IMR-90 (cell line): Measurements from ENCODE around the gene NRCAM. TPM values are rescaled to one million over a fixed set of nuclear protein-coding genes. Genes with fewer than 3 reads are reported as not detected.

Experiments used
- ATAC-seq: fragments of 200-7000 bp; cut with Tn5 transposase; 2 replicates; pipeline ENCODE4 v1.9.1; 2020; ENCODE audit warnings: low read depth, mild to moderate bottlenecking, moderate library complexity
- BruUV-seq: library from RNA; stranded (reverse); fragments of 400-500 nt; replicated peaks from 2 replicates; lab custom pipeline; 2021; lab: Mats Ljungman, UMichigan
- CTCF ChIA-PET: fragments of 300-600 bp; formaldehyde crosslinking; extraction: SDS; loops from one replicate; lab custom pipeline; 2021; ENCODE audit warnings: antibody characterized with exemption; lab: Yijun Ruan, JAX
- POLR2A ChIA-PET: fragments of 300-600 bp; sonication (Branson Sonifier 250); formaldehyde crosslinking; loops from one replicate; lab custom pipeline; 2022; ENCODE audit warnings: antibody characterized with exemption; ENCODE audit not compliant: unreplicated experiment; lab: Charles Lee
- DNase-seq: peaks from one replicate; pipeline ENCODE4 v3.0.0; 2013
- H2AFZ ChIP-seq: replicated peaks from 2 replicates; pipeline ENCODE3; 2013; ENCODE audit warnings: low read length, mild to moderate bottlenecking; ENCODE audit not compliant: poor library complexity
- H2AK5ac ChIP-seq: 2 replicates; pipeline ENCODE4 v1.6.1; 2013; ENCODE audit warnings: low read depth, low read length, inconsistent platforms
- H2AK9ac ChIP-seq: replicated peaks from 2 replicates; pipeline ENCODE3; 2013; ENCODE audit warnings: mild to moderate bottlenecking, low read depth, low read length, moderate library complexity; ENCODE audit not compliant: poor library complexity
- H2BK120ac ChIP-seq: 2 replicates; pipeline ENCODE4 v1.6.1; 2013; ENCODE audit warnings: low read depth, low read length, inconsistent platforms
- H2BK15ac ChIP-seq: 3 replicates; pipeline ENCODE4 v1.6.1; 2013; ENCODE audit warnings: low read depth, low read length, inconsistent platforms
- H2BK20ac ChIP-seq: 2 replicates; pipeline ENCODE4 v1.6.1; 2013; ENCODE audit warnings: low read depth, mild to moderate bottlenecking, inconsistent platforms, low read length, moderate library complexity
- H2BK5ac ChIP-seq: 2 replicates; pipeline ENCODE4 v1.6.1; 2013; ENCODE audit warnings: mild to moderate bottlenecking, low read depth, low read length, inconsistent platforms; ENCODE audit not compliant: poor library complexity, severe bottlenecking
- H3K14ac ChIP-seq: replicated peaks from 2 replicates; pipeline ENCODE4 v1.6.1; 2013; ENCODE audit warnings: low read depth, low read length, inconsistent platforms
- H3K18ac ChIP-seq: 2 replicates; pipeline ENCODE4 v1.6.1; 2013; ENCODE audit warnings: low read depth, low read length, control low read depth
- H3K23ac ChIP-seq: 2 replicates; pipeline ENCODE4 v1.6.1; 2013; ENCODE audit warnings: low read depth, low read length, inconsistent platforms
- H3K27ac ChIP-seq: 2 replicates; pipeline ENCODE4 v1.5.1; 2013; ENCODE audit warnings: mild to moderate bottlenecking, control low read depth, low read length; ENCODE audit not compliant: insufficient read depth
- H3K27me3 ChIP-seq: 2 replicates; pipeline ENCODE4 v1.6.1; 2013; ENCODE audit warnings: low read length; ENCODE audit not compliant: control insufficient read depth, insufficient read depth
- H3K36me3 ChIP-seq: 2 replicates; pipeline ENCODE4 v1.6.1; 2013; ENCODE audit warnings: low read length, mixed read lengths; ENCODE audit not compliant: control insufficient read depth, insufficient read depth
- H3K4ac ChIP-seq: 2 replicates; pipeline ENCODE4 v1.6.1; 2013; ENCODE audit warnings: low read depth, low read length, inconsistent platforms
- H3K4me1 ChIP-seq: 2 replicates; pipeline ENCODE4 v1.6.1; 2013; ENCODE audit warnings: low read length, mixed read lengths; ENCODE audit not compliant: control insufficient read depth, insufficient read depth
- H3K4me2 ChIP-seq: 2 replicates; pipeline ENCODE4 v1.6.1; 2013; ENCODE audit warnings: low read depth, mild to moderate bottlenecking, control low read depth, low read length, moderate library complexity
- H3K4me3 ChIP-seq: 2 replicates; pipeline ENCODE4 v1.5.1; 2013; ENCODE audit warnings: low read depth, mild to moderate bottlenecking, control low read depth, low read length, moderate library complexity; ENCODE audit not compliant: insufficient read depth
- H3K56ac ChIP-seq: 2 replicates; pipeline ENCODE4 v1.6.1; 2013; ENCODE audit warnings: low read length, inconsistent platforms; ENCODE audit not compliant: insufficient read depth; ENCODE audit errors: extremely low read depth
- H3K79me1 ChIP-seq, 2 experiments: 2 replicates each; pipeline ENCODE4 v1.6.1; 2013; ENCODE audit warnings: low read length in 2 of 2, inconsistent platforms in 1 of 2, low read depth in 1 of 2
- H3K9ac ChIP-seq: 2 replicates; pipeline ENCODE4 v1.6.1; 2013; ENCODE audit warnings: low read depth, low read length, control low read depth
- H3K9me1 ChIP-seq: 2 replicates; pipeline ENCODE4 v1.6.1; 2013; ENCODE audit warnings: low read length, inconsistent platforms; ENCODE audit not compliant: insufficient read depth
- H3K9me3 ChIP-seq: 2 replicates; pipeline ENCODE4 v1.6.1; 2013; ENCODE audit warnings: low read length; ENCODE audit not compliant: control insufficient read depth, insufficient read depth
- H4K20me1 ChIP-seq: 2 replicates; pipeline ENCODE4 v1.6.1; 2013; ENCODE audit warnings: low read length, inconsistent platforms; ENCODE audit not compliant: insufficient read depth
- H4K5ac ChIP-seq: 2 replicates; pipeline ENCODE4 v1.6.1; 2013; ENCODE audit warnings: mild to moderate bottlenecking, low read depth, low read length, control low read depth
- H4K8ac ChIP-seq, 2 experiments: 2 replicates each; pipeline ENCODE4 v1.6.1; 2013; ENCODE audit warnings: low read depth in 2 of 2, low read length in 2 of 2, control low read depth in 1 of 2, inconsistent platforms in 1 of 2
- H4K91ac ChIP-seq: 2 replicates; pipeline ENCODE4 v1.6.1; 2013; ENCODE audit warnings: low read depth, low read length, inconsistent platforms; ENCODE audit not compliant: insufficient read depth
- BHLHE40 ChIP-seq: fragments of 150-350 bp; IDR thresholded peaks from 2 replicates; pipeline ENCODE4 v1.6.1; 2016; ENCODE audit warnings: mild to moderate bottlenecking, low read depth, low read length
- CEBPB ChIP-seq: IDR thresholded peaks from 2 replicates; pipeline ENCODE4 v1.6.1; 2012; ENCODE audit warnings: low read depth, low read length, improper control_type of control experiment
- NFE2L2 ChIP-seq: fragments of 150-350 bp; IDR thresholded peaks from 2 replicates; pipeline ENCODE4 v1.6.1; 2016; ENCODE audit warnings: low read depth, mild to moderate bottlenecking, low read length
- RFX5 ChIP-seq: IDR thresholded peaks from 2 replicates; pipeline ENCODE4 v1.8.0; 2012; ENCODE audit warnings: low read depth, mild to moderate bottlenecking, low read length, moderate library complexity
- dilution Hi-C: fragments of 300-500 bp; cut with HindIII; formaldehyde crosslinking; loops from one replicate; pipeline ENCODE4 v1.14.3; 2018; ENCODE audit warnings: low sequenced_read_pairs; ENCODE audit not compliant: unreplicated experiment
- in situ Hi-C: fragments of 300-500 bp; cut with MboI; formaldehyde crosslinking; loops from 3 replicates; pipeline ENCODE4 v1.14.3; 2019; ENCODE audit warnings: low sequenced_read_pairs, inconsistent platforms, mixed read lengths
- intact Hi-C: fragments of 100-400 bp; cut with micrococcal nuclease; formaldehyde crosslinking; loops from 2 replicates; pipeline ENCODE4 v1.10.0; 2022
- polyA plus RNA-seq, 3 experiments: library from polyadenylated mRNA; depleted of rRNA; stranded (reverse); fragments of >200 nt; gene quantifications; 2 replicates each; pipeline ENCODE4 v1.2.3, GENCODE V29; 2012; ENCODE audit warnings: low replicate concordance in 1 of 3
- total RNA-seq: library from RNA; depleted of rRNA; stranded (reverse); fragments of >200 nt; gene quantifications from 2 replicates; pipeline ENCODE4 v1.2.3, GENCODE V29; 2012
- TF ChIP-seq, protein P1 (sequence below): conservative IDR thresholded peaks from 2 replicates; pipeline ENCODE4 v1.5.1; 2012; ENCODE audit warnings: mild to moderate bottlenecking, low read depth, low read length, improper control_type of control experiment
- TF ChIP-seq, protein P2 (sequence below): fragments of 150-350 bp; IDR thresholded peaks from 2 replicates; pipeline ENCODE4 v1.6.1; 2016; ENCODE audit warnings: low read depth, mild to moderate bottlenecking, low read length, moderate library complexity, borderline replicate concordance

NRCAM gene
- total and polyA plus RNA-seq, 2 of the 4 experiments (the other 2 are of a cell fraction), result 0.46 to 1.1 TPM

DNA sequence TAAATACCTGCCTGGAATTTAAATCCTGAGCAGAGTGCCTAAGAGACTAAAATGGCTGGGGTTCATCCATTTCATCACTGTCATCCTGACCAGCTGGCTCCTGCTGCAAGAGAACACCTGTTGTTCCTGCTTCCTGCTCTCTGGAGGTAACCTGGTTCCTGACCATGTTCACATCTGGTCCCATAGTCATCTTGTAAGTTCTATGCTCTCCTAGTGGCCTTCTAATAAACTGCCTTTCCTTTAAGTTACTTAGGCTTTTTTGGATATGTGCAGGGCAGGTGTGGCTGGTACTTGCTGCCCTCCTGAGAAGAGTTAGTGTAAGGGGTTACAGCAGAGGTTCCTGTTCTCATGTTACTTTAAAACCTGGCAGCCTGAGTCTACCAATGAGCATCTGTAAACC lies 80.0 kb downstream of the NRCAM start:
- H3K79me1 ChIP-seq, result no peaks in the 10 kb centered on the region
- H3K27ac ChIP-seq, result no peak overlapping the region
- H3K4me1 ChIP-seq, result no peaks in the 10 kb centered on the region
- no peaks in the 10 kb centered on the region for H3K9me1 ChIP-seq
- no peak overlapping the region for H2AFZ ChIP-seq
- dilution Hi-C loops, result no loop called here
- H3K23ac ChIP-seq, result no peak overlapping the region
- ATAC-seq (no peak), DNase-seq (no peak)
- H2BK120ac ChIP-seq, result no peak overlapping the region
- no peak overlapping the region for H3K4ac ChIP-seq
- H2BK20ac ChIP-seq, result no peak overlapping the region
- H3K36me3 ChIP-seq, result no peaks in the 10 kb centered on the region
- H2BK15ac ChIP-seq, result no peak overlapping the region
- TF ChIP-seq, protein P1, sequence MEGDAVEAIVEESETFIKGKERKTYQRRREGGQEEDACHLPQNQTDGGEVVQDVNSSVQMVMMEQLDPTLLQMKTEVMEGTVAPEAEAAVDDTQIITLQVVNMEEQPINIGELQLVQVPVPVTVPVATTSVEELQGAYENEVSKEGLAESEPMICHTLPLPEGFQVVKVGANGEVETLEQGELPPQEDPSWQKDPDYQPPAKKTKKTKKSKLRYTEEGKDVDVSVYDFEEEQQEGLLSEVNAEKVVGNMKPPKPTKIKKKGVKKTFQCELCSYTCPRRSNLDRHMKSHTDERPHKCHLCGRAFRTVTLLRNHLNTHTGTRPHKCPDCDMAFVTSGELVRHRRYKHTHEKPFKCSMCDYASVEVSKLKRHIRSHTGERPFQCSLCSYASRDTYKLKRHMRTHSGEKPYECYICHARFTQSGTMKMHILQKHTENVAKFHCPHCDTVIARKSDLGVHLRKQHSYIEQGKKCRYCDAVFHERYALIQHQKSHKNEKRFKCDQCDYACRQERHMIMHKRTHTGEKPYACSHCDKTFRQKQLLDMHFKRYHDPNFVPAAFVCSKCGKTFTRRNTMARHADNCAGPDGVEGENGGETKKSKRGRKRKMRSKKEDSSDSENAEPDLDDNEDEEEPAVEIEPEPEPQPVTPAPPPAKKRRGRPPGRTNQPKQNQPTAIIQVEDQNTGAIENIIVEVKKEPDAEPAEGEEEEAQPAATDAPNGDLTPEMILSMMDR, result no peak
- TF ChIP-seq BHLHE40, result no peak
- no peak for TF ChIP-seq RFX5
- TF ChIP-seq, protein P2, sequence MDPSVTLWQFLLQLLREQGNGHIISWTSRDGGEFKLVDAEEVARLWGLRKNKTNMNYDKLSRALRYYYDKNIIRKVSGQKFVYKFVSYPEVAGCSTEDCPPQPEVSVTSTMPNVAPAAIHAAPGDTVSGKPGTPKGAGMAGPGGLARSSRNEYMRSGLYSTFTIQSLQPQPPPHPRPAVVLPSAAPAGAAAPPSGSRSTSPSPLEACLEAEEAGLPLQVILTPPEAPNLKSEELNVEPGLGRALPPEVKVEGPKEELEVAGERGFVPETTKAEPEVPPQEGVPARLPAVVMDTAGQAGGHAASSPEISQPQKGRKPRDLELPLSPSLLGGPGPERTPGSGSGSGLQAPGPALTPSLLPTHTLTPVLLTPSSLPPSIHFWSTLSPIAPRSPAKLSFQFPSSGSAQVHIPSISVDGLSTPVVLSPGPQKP, result no peak
- no peak for TF ChIP-seq CEBPB
- no peak for TF ChIP-seq NFE2L2
- H3K18ac ChIP-seq, result no peak overlapping the region
- H3K14ac ChIP-seq, result no peak overlapping the region
- BruUV-seq, result no TSS peak
- in situ Hi-C loops, result no loop called here
- H4K8ac ChIP-seq, result no peak overlapping the region
- POLR2A ChIA-PET, result no interaction called here
- no peaks in the 10 kb centered on the region for H4K20me1 ChIP-seq
- H3K9me3 ChIP-seq, result no peaks in the 10 kb centered on the region
- H2AK9ac ChIP-seq, result no peak overlapping the region
- H2BK5ac ChIP-seq, result no peak overlapping the region
- H2AK5ac ChIP-seq, result no peak overlapping the region
- no peak overlapping the region for H4K5ac ChIP-seq
- no peak overlapping the region for H3K56ac ChIP-seq
- H3K9ac ChIP-seq, result no peak overlapping the region
- CTCF ChIA-PET, result interaction anchor here (0.6 kb wide), 1 partner anchor 111 kb away, joined by 3 read pairs; no protein-coding TSS in a partner anchor
- no peaks in the 10 kb centered on the region for H3K27me3 ChIP-seq
- no peak overlapping the region for H3K4me3 ChIP-seq
- H4K91ac ChIP-seq, result no peak overlapping the region
- intact Hi-C loops, result no loop called here
- no peak overlapping the region for H3K4me2 ChIP-seq
